ENCODE results near the gene NR1I3. TPM values are rescaled to one million over a fixed set of nuclear protein-coding genes. Genes with fewer than 3 reads are reported as not detected.

The NR1I3 gene
- total and polyA plus RNA-seq, 2 experiments from 2014 or later, result 0.50 TPM; not detected in 1

DNA sequence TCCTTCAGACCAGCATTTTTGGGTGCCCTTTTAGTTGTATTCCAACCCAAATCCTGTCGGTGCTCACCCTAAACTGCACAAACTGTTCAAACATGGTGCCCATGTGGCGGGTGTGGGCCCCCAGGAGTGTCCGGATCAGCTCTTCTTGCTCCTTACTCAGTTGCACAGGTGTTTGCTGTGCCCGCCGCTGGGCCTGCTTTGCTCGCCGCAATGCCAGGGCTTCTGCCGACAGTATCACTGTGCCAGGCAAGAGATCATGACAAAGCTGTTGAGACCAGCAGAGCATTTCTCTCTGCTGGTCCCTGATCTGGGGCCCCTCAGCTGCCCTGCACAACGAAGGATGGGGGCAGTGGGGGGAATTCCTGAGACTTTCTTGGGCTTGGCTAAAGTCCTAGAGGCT is 4.9 kb downstream of the NR1I3 start:
- H3K27me3 Mint-ChIP-seq (ENCODE audit: insufficient read depth, low read depth, poor library complexity), result peaks cover 3% of the 10 kb centered on the region
- H4K20me1 ChIP-seq (replicated peaks; ENCODE audit: insufficient read depth), result no peaks in the 10 kb centered on the region
- H3K4me1 ChIP-seq (ENCODE audit: insufficient read depth), result no peaks in the 10 kb centered on the region
- no peaks in the 10 kb centered on the region; the same call in 2 of the 3 replicates for H3K4me1 Mint-ChIP-seq
- H3K36me3 Mint-ChIP-seq (ENCODE audit: low read depth), result peaks cover 14% of the 10 kb centered on the region
- no peak for ATAC-seq
- H3K4me3 Mint-ChIP-seq, result no peak overlapping the region
- peaks cover 6% of the 10 kb centered on the region for H3K36me3 ChIP-seq (ENCODE audit: insufficient read depth)
- H3K9me3 Mint-ChIP-seq, result no peaks in the 10 kb centered on the region
- no peaks in the 10 kb centered on the region for H3K79me2 ChIP-seq (replicated peaks; ENCODE audit: insufficient read depth)
- H3K4me2 ChIP-seq, result no peak overlapping the region
- H3F3A ChIP-seq (replicated peaks; ENCODE audit: low read depth), result peaks cover 9% of the 10 kb centered on the region; the same call in 1 of the 2 replicates
- no peak for TF ChIP-seq ZNF331 (CRISPR knock-in tag; IDR thresholded peaks at IDR 0.05; ENCODE audit: low read depth)
- no peak for TF ChIP-seq POLR2AphosphoS5 (IDR thresholded peaks at IDR 0.05; ENCODE audit: low read depth)
- TF ChIP-seq JUNB (IDR thresholded peaks at IDR 0.05; ENCODE audit: unreplicated experiment), result no peak
- no peak for TF ChIP-seq EZH2 (IDR thresholded peaks at IDR 0.05; ENCODE audit: low read depth, unreplicated experiment)
- TF ChIP-seq, protein P1, sequence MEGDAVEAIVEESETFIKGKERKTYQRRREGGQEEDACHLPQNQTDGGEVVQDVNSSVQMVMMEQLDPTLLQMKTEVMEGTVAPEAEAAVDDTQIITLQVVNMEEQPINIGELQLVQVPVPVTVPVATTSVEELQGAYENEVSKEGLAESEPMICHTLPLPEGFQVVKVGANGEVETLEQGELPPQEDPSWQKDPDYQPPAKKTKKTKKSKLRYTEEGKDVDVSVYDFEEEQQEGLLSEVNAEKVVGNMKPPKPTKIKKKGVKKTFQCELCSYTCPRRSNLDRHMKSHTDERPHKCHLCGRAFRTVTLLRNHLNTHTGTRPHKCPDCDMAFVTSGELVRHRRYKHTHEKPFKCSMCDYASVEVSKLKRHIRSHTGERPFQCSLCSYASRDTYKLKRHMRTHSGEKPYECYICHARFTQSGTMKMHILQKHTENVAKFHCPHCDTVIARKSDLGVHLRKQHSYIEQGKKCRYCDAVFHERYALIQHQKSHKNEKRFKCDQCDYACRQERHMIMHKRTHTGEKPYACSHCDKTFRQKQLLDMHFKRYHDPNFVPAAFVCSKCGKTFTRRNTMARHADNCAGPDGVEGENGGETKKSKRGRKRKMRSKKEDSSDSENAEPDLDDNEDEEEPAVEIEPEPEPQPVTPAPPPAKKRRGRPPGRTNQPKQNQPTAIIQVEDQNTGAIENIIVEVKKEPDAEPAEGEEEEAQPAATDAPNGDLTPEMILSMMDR (conservative IDR thresholded peaks at IDR 0.05; ENCODE audit: low read depth in 2 of 2), result no peak
- TF ChIP-seq CREB1 (CRISPR knock-in tag; IDR thresholded peaks at IDR 0.05; ENCODE audit: low read depth), result no peak
- TF ChIP-seq, protein P2, sequence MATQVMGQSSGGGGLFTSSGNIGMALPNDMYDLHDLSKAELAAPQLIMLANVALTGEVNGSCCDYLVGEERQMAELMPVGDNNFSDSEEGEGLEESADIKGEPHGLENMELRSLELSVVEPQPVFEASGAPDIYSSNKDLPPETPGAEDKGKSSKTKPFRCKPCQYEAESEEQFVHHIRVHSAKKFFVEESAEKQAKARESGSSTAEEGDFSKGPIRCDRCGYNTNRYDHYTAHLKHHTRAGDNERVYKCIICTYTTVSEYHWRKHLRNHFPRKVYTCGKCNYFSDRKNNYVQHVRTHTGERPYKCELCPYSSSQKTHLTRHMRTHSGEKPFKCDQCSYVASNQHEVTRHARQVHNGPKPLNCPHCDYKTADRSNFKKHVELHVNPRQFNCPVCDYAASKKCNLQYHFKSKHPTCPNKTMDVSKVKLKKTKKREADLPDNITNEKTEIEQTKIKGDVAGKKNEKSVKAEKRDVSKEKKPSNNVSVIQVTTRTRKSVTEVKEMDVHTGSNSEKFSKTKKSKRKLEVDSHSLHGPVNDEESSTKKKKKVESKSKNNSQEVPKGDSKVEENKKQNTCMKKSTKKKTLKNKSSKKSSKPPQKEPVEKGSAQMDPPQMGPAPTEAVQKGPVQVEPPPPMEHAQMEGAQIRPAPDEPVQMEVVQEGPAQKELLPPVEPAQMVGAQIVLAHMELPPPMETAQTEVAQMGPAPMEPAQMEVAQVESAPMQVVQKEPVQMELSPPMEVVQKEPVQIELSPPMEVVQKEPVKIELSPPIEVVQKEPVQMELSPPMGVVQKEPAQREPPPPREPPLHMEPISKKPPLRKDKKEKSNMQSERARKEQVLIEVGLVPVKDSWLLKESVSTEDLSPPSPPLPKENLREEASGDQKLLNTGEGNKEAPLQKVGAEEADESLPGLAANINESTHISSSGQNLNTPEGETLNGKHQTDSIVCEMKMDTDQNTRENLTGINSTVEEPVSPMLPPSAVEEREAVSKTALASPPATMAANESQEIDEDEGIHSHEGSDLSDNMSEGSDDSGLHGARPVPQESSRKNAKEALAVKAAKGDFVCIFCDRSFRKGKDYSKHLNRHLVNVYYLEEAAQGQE (IDR thresholded peaks at IDR 0.05; ENCODE audit: unreplicated experiment), result no peak
- no peak for TF ChIP-seq STAT1 (IDR thresholded peaks at IDR 0.05; ENCODE audit: unreplicated experiment)
- no peak for TF ChIP-seq ZNF114 (CRISPR knock-in tag; IDR thresholded peaks at IDR 0.05)
- TF ChIP-seq, protein P3, sequence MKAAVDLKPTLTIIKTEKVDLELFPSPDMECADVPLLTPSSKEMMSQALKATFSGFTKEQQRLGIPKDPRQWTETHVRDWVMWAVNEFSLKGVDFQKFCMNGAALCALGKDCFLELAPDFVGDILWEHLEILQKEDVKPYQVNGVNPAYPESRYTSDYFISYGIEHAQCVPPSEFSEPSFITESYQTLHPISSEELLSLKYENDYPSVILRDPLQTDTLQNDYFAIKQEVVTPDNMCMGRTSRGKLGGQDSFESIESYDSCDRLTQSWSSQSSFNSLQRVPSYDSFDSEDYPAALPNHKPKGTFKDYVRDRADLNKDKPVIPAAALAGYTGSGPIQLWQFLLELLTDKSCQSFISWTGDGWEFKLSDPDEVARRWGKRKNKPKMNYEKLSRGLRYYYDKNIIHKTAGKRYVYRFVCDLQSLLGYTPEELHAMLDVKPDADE (IDR thresholded peaks at IDR 0.05), result no peak
- no peak overlapping the region for H3K27ac Mint-ChIP-seq
- H3K9me2 ChIP-seq (ENCODE audit: insufficient read depth), result no peaks in the 10 kb centered on the region
- no peaks in the 10 kb centered on the region for H3K27me3 ChIP-seq (ENCODE audit: insufficient read depth)
- H3K27ac ChIP-seq (ENCODE audit: low read depth), result no peak overlapping the region
- H2AFZ ChIP-seq, result no peak overlapping the region
- H3K4me3 ChIP-seq, result no peak overlapping the region
- no peak for DNase-seq (ENCODE audit: low spot score)

Data from GM23338 (cell line).